B cell (primary cell): Measurements from ENCODE around the gene CRMP1. TPM values are rescaled to one million over a fixed set of nuclear protein-coding genes. Genes with fewer than 3 reads are reported as not detected.

ENCODE experiments used
- ATAC-seq: fragments of 200-7000 bp; cut with Tn5 transposase; one replicate; pipeline ENCODE4 v1.10.0; 2021; ENCODE audit warnings: low read depth, mild to moderate bottlenecking, moderate number of reproducible peaks, moderate library complexity
- CTCF ChIA-PET: fragments of 350-600 bp; sonication (Branson Sonifier 250); formaldehyde crosslinking; loops from one replicate; lab custom pipeline; 2021; ENCODE audit warnings: antibody characterized with exemption, inconsistent platforms; lab: Charles Lee
- POLR2A ChIA-PET: fragments of 350-600 bp; sonication (Branson Sonifier 250); formaldehyde crosslinking; loops from one replicate; lab custom pipeline; 2021; ENCODE audit warnings: antibody characterized with exemption; lab: Charles Lee
- DNase-seq: peaks from one replicate; pipeline ENCODE4 v3.0.0; 2013
- H2AFZ ChIP-seq: 2 replicates; pipeline ENCODE4 v1.6.1; 2012; ENCODE audit warnings: mild to moderate bottlenecking, low read depth, low read length; ENCODE audit not compliant: insufficient read depth, poor library complexity, severe bottlenecking
- H3K27ac ChIP-seq, 2 donors: 1 replicate in 1 of 2; 2 replicates in 1 of 2; pipeline ENCODE4 v1.5.1; 2012 to 2013; ENCODE audit warnings: low read length in 2 of 2, mild to moderate bottlenecking in 2 of 2, moderate library complexity in 1 of 2
- H3K27me3 ChIP-seq, 4 experiments: fragments of 200-600 bp in 1 of 4; sonication (generic) in 1 of 4; replicated peaks in 1 of 4; 1 replicate in 2 of 4; 2 replicates in 2 of 4; pipeline versions ENCODE4 v1.6.1 to v1.7.0; 2013 to 2016; ENCODE audit warnings: low read length in 3 of 4, mild to moderate bottlenecking in 2 of 4, mixed read lengths in 1 of 4, moderate library complexity in 1 of 4; ENCODE audit not compliant: insufficient read depth in 4 of 4, control insufficient read depth in 3 of 4; ENCODE audit errors: control extremely low read depth in 1 of 4
- H3K36me3 ChIP-seq, 2 experiments: replicated peaks in 1 of 2; 1 replicate in 1 of 2; 2 replicates in 1 of 2; pipeline versions ENCODE4 v1.6.1 to v1.7.1; 2013; ENCODE audit warnings: low read length in 1 of 2; ENCODE audit not compliant: insufficient read depth in 2 of 2, control insufficient read depth in 1 of 2; ENCODE audit errors: control extremely low read depth in 1 of 2, extremely low read depth in 1 of 2
- H3K4me1 ChIP-seq, 2 donors: fragments of 200-600 bp in 1 of 2; sonication (generic) in 1 of 2; 1 replicate in 1 of 2; 2 replicates in 1 of 2; pipeline versions ENCODE4 v1.5.1 to v1.6.1; 2013 to 2017; ENCODE audit warnings: low read length in 2 of 2; ENCODE audit not compliant: control insufficient read depth in 2 of 2, insufficient read depth in 2 of 2
- H3K4me2 ChIP-seq: replicated peaks from 2 replicates; pipeline ENCODE3; 2012; ENCODE audit warnings: mild to moderate bottlenecking, low read depth, low read length; ENCODE audit not compliant: poor library complexity, severe bottlenecking
- H3K4me3 ChIP-seq, 5 experiments: fragments of 200-600 bp in 1 of 5; sonication (generic) in 1 of 5; 1 replicate in 3 of 5; 2 replicates in 2 of 5; pipeline versions ENCODE4 v1.5.1 to v1.7.0; 2011 to 2016; ENCODE audit warnings: low read length in 4 of 5, mild to moderate bottlenecking in 4 of 5, low read depth in 2 of 5, control low read depth in 1 of 5, moderate library complexity in 1 of 5; ENCODE audit not compliant: insufficient read depth in 1 of 5; ENCODE audit errors: control extremely low read depth in 1 of 5, extremely low read depth in 1 of 5
- H3K79me2 ChIP-seq: fragments of 200-600 bp; sonication (generic); one replicate; pipeline ENCODE4 v1.6.0; 2016; ENCODE audit warnings: low read length; ENCODE audit not compliant: control insufficient read depth, insufficient read depth
- H3K9ac ChIP-seq: fragments of 200-600 bp; sonication (generic); 2 replicates; pipeline ENCODE4 v1.6.1; 2017; ENCODE audit warnings: mild to moderate bottlenecking, low read length, moderate library complexity
- H3K9me3 ChIP-seq, 3 donors: one replicate each; pipeline versions ENCODE4 v1.6.1 to v1.7.1; 2013; ENCODE audit warnings: low read length in 2 of 3; ENCODE audit not compliant: control insufficient read depth in 2 of 3, insufficient read depth in 1 of 3; ENCODE audit errors: control extremely low read depth in 1 of 3
- H4K20me1 ChIP-seq: 2 replicates; pipeline ENCODE4 v1.6.0; 2012; ENCODE audit warnings: mild to moderate bottlenecking, low read length; ENCODE audit not compliant: insufficient read depth, control insufficient read depth, poor library complexity, severe bottlenecking
- H3K27ac Mint-ChIP-seq: one replicate; pipeline ENCODE4 v1.8.0; 2021; ENCODE audit warnings: mixed read lengths
- H3K27me3 Mint-ChIP-seq: one replicate; pipeline ENCODE4 v1.8.0; 2021; ENCODE audit warnings: mixed read lengths
- H3K4me1 Mint-ChIP-seq: one replicate; pipeline ENCODE4 v1.8.0; 2021; ENCODE audit warnings: mixed read lengths
- H3K4me3 Mint-ChIP-seq: one replicate; pipeline ENCODE4 v1.8.0; 2021; ENCODE audit warnings: mixed read lengths
- H3K9me3 Mint-ChIP-seq: one replicate; pipeline ENCODE4 v1.8.0; 2022; ENCODE audit warnings: mixed read lengths; ENCODE audit not compliant: insufficient read depth
- CTCF ChIP-seq: fragments of 200-600 bp; IDR thresholded peaks from one replicate; pipeline ENCODE4 v1.8.0; 2022; ENCODE audit warnings: antibody characterized with exemption, mild to moderate bottlenecking
- EZH2 ChIP-seq: IDR thresholded peaks from 2 replicates; pipeline ENCODE4 v1.6.1; 2012; ENCODE audit warnings: borderline replicate concordance, low read depth, mild to moderate bottlenecking, moderate library complexity, low read length; ENCODE audit not compliant: insufficient read depth, poor library complexity, severe bottlenecking
- WGBS: methylation state at CpG from one replicate; pipeline ENCODE4 v1.1.5; 2013; ENCODE audit warnings: missing lambda C conversion rate; ENCODE audit not compliant: insufficient coverage; 5-methylcytosine and 5-hydroxymethylcytosine counted together
- intact Hi-C: fragments of 100-400 bp; cut with micrococcal nuclease; formaldehyde crosslinking; loops from one replicate; pipeline ENCODE4 v1.10.0; 2022
- polyA plus RNA-seq: library from polyadenylated mRNA; depleted of rRNA; stranded (reverse); fragments of >200 nt; gene quantifications from 2 replicates; pipeline ENCODE4 v1.2.3, GENCODE V29; 2012
- total RNA-seq, 2 donors: library from RNA; stranded (reverse); fragments of 120-200 nt in 1 of 2; gene quantifications; 1 replicate in 1 of 2; 2 replicates in 1 of 2; pipeline versions ENCODE4 v1.2.3 to v1.2.4, GENCODE V29; 2013 to 2022

The CRMP1 gene
- total and polyA plus RNA-seq, 2 donors (not counting 1 experiment from before 2014, with no cell fraction given) = 0.13 TPM; not detected in 1

- H3K4me1 ChIP-seq = no peaks in the 10 kb centered on the region
- intact Hi-C loops = no loop called here
- POLR2A ChIA-PET = no interaction called here
- no peak overlapping the region for H2AFZ ChIP-seq
- H3K4me2 ChIP-seq = no peak overlapping the region
- TF ChIP-seq CTCF (no peak), EZH2 (no peak)
- Mint-ChIP-seq H3K4me3 (no peak overlapping the region), H3K9me3 (peaks cover 4% of the 10 kb centered on the region), H3K27ac (no peak overlapping the region), H3K27me3 (peaks cover 3% of the 10 kb centered on the region), H3K4me1 (no peaks in the 10 kb centered on the region)
- DNase-seq (no peak), ATAC-seq (no peak)
- H3K79me2 ChIP-seq = no peaks in the 10 kb centered on the region
- H3K9me3 ChIP-seq = peaks cover 0 to 4% (median 1%) of the 10 kb centered on the region in 3 donors
- no peaks in the 10 kb centered on the region for H4K20me1 ChIP-seq
- no peaks in the 10 kb centered on the region for H3K27me3 ChIP-seq
- CTCF ChIA-PET = no interaction called here
- no peak overlapping the region for H3K9ac ChIP-seq
- H3K27ac ChIP-seq = no peak overlapping the region
- no peaks in the 10 kb centered on the region for H3K36me3 ChIP-seq
- 100% methylated on average over 1 of the region's 1 CpG for WGBS
- no peak overlapping the region for H3K4me3 ChIP-seq
These were observed 116.4 kb downstream of the CRMP1 start for GRCh38 chr4:5776510-5776909.

GRCh38 chr4:5774416-5775036 is 118.4 kb downstream of the CRMP1 start:
- Histone ChIP-seq H2AFZ (no peak overlapping the region), H3K4me1 (no peaks in the 10 kb centered on the region), H3K9ac (no peak overlapping the region), H3K79me2 (no peaks in the 10 kb centered on the region), H3K27ac (no peak overlapping the region), H3K4me3 (no peak overlapping the region), H3K9me3 (peaks cover 0 to 15% (median 1%) of the 10 kb centered on the region in 3 donors), H3K27me3 (no peaks in the 10 kb centered on the region), H3K4me2 (no peak overlapping the region), H3K36me3 (no peaks in the 10 kb centered on the region), H4K20me1 (no peaks in the 10 kb centered on the region)
- H3K4me3 Mint-ChIP-seq = no peak overlapping the region
- peaks cover 3% of the 10 kb centered on the region for H3K27me3 Mint-ChIP-seq
- WGBS = 63% methylated on average over 2 of the region's 2 CpGs
- intact Hi-C loops = no loop called here
- no peak overlapping the region for H3K27ac Mint-ChIP-seq
- no peaks in the 10 kb centered on the region for H3K4me1 Mint-ChIP-seq
- peaks cover 4% of the 10 kb centered on the region for H3K9me3 Mint-ChIP-seq
- DNase-seq = no peak
- no peak for TF ChIP-seq CTCF
- TF ChIP-seq EZH2 = no peak
- no peak for ATAC-seq
- CTCF ChIA-PET = no interaction called here
- POLR2A ChIA-PET = interaction anchor here (0.8 kb wide), 1 partner anchor 376 kb away, joined by 4 read pairs; no protein-coding TSS in a partner anchor
